Measurements from ENCODE around the gene PPFIA3. TPM values are rescaled to one million over a fixed set of nuclear protein-coding genes. Genes with fewer than 3 reads are reported as not detected.

Gene PPFIA3
- total and polyA plus RNA-seq, 2 of the 8 experiments (the other 6 are each of a cell fraction or from before 2014, with no cell fraction given), result 15.9 to 25.3 TPM

- POLR2A ChIA-PET (ENCODE audit: partially characterized antibody), result interaction anchor here (0.5 to 1.6 kb wide), 2 partner anchors 20 to 223 kb away, joined by 3 to 4 read pairs; no protein-coding TSS in a partner anchor
- Histone ChIP-seq H2BK5ac (ENCODE audit: low read depth, low read length) (no peak overlapping the region), H3K79me1 (ENCODE audit: low read depth, low read length) (no peaks in the 10 kb centered on the region), H2AFZ (ENCODE audit: low read length) (no peak overlapping the region; the same call in 1 of the 2 replicates), H3K4ac (replicated peaks; ENCODE audit: insufficient read length, low read depth, low read length) (no peak overlapping the region), H3K9ac (replicated peaks in 1 of 4; ENCODE audit: extremely low read depth in 1 of 4, low read depth in 3 of 4, low read length in 3 of 4) (no peak overlapping the region), H4K5ac (ENCODE audit: insufficient read length, low read depth, low read length) (peak overlapping the region; percentile 26), H3K14ac (ENCODE audit: insufficient read length) (no peak overlapping the region), H3K4me2 (ENCODE audit: insufficient read depth in 1 of 2, low read depth in 2 of 2, low read length in 2 of 2) (peak overlapping the region; percentile 56 to 93), H2BK15ac (ENCODE audit: low read length) (no peak overlapping the region), H3K18ac (ENCODE audit: extremely low read depth, low read length) (no peak overlapping the region; the same call in 1 of the 2 replicates), H4K91ac (replicated peaks; ENCODE audit: insufficient read length, low read length) (peak overlapping the region; percentile 73), H2AK5ac (ENCODE audit: low read depth, low read length) (no peak overlapping the region), H2BK12ac (ENCODE audit: low read depth, low read length) (no peak overlapping the region), H3K9me3 (ENCODE audit: insufficient read depth in 2 of 2, low read depth in 1 of 2, low read length in 1 of 2) (no peaks in the 10 kb centered on the region), H4K20me1 (replicated peaks in 1 of 2; ENCODE audit: control insufficient read depth in 1 of 2, insufficient read depth in 2 of 2, low read length in 2 of 2) (no peaks in the 10 kb centered on the region), H3K36me3 (ENCODE audit: control insufficient read depth in 2 of 4, insufficient read depth in 4 of 4, low read length in 3 of 4) (no peaks in the 10 kb centered on the region), H3K79me2 (ENCODE audit: control insufficient read depth in 1 of 2, insufficient read depth in 2 of 2, low read length in 2 of 2) (no peaks in the 10 kb centered on the region), H2BK120ac (replicated peaks; ENCODE audit: low read depth, low read length) (no peak overlapping the region), H3K4me1 (replicated peaks in 1 of 4; ENCODE audit: control insufficient read depth in 3 of 4, insufficient read depth in 4 of 4, low read length in 3 of 4) (peaks cover 0 to 12% (median 8%) of the 10 kb centered on the region in 4 experiments; a peak in 6 of 7 replicates), H3K27me3 (replicated peaks in 1 of 4; ENCODE audit: control insufficient read depth in 3 of 4, extremely low read depth in 1 of 4, insufficient read depth in 3 of 4, low read length in 3 of 4) (peaks cover 0 to 5% (median 2%) of the 10 kb centered on the region in 4 experiments; a peak in 3 of 7 replicates), H3K56ac (replicated peaks; ENCODE audit: insufficient read length, low read depth, low read length) (no peak overlapping the region), H3K23me2 (ENCODE audit: low read depth, low read length) (peaks cover 1% of the 10 kb centered on the region; the same call in 1 of the 2 replicates), H2BK20ac (ENCODE audit: low read length) (no peak overlapping the region), H3K27ac (ENCODE audit: low read depth, low read length) (no peak overlapping the region), H3K4me3 (ENCODE audit: extremely low read depth in 1 of 4, insufficient read depth in 2 of 4, low read depth in 3 of 4, low read length in 4 of 4) (peak overlapping the region; percentile 19 to 62 (median 44)), H3K23ac (ENCODE audit: insufficient read length) (no peak overlapping the region), H4K8ac (ENCODE audit: extremely low read depth, insufficient read depth, low read length) (peak overlapping the region; percentile 89; the same call in 1 of the 2 replicates)
- peak in 1 of 2 experiments; percentile 80 for DNase-seq (ENCODE audit: low read depth in 1 of 2, low spot score in 2 of 2)
- WGBS, 2 experiments (ENCODE audit: extremely low coverage in 1 of 2, insufficient coverage in 1 of 2, insufficient read length in 1 of 2, insufficient replicate concordance in 2 of 2, low coverage in 1 of 2, low lambda C conversion rate in 2 of 2, missing lambda C conversion rate in 1 of 2), result 22% methylated on average over 16 of the region's 30 CpGs; no CpG with 5 or more reads in 1 of the 2 experiments
- FAIRE-seq, result no peak
- CTCF ChIA-PET (ENCODE audit: partially characterized antibody), result interaction anchor here (0.8 to 3.6 kb wide), 7 partner anchors 11 to 68 kb away, joined by 3 to 15 read pairs (median 7); no protein-coding TSS in a partner anchor
- no peak for TF ChIP-seq KDM5A (IDR thresholded peaks at IDR 0.05; ENCODE audit: low read length)
- no peak for TF ChIP-seq SP1 (IDR thresholded peaks at IDR 0.05; ENCODE audit: low read depth, low read length)
- TF ChIP-seq, protein P1, sequence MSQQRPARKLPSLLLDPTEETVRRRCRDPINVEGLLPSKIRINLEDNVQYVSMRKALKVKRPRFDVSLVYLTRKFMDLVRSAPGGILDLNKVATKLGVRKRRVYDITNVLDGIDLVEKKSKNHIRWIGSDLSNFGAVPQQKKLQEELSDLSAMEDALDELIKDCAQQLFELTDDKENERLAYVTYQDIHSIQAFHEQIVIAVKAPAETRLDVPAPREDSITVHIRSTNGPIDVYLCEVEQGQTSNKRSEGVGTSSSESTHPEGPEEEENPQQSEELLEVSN (IDR thresholded peaks at IDR 0.05), result no peak
- no peak for TF ChIP-seq FOSL1 (IDR thresholded peaks at IDR 0.05; ENCODE audit: insufficient read depth, low read depth, low read length)
- no peak for TF ChIP-seq TEAD4 (IDR thresholded peaks at IDR 0.05; ENCODE audit: low read depth, low read length)
- no peak for TF ChIP-seq KDM4A (IDR thresholded peaks at IDR 0.05; ENCODE audit: low read depth, low read length, severe bottlenecking)
- no peak for TF ChIP-seq CEBPB (IDR thresholded peaks at IDR 0.05; ENCODE audit: low read depth, low read length)
- no peak for TF ChIP-seq SP2 (IDR thresholded peaks at IDR 0.05; ENCODE audit: low read length)
- 0 out of 4 replicates have a peak, but pooled peaks of 1 of the 2 experiments have one; percentile 25 for TF ChIP-seq HDAC2 (IDR thresholded peaks at IDR 0.05; ENCODE audit: borderline replicate concordance in 1 of 2, low read depth in 2 of 2, low read length in 2 of 2)
- TF ChIP-seq CTBP2 (IDR thresholded peaks at IDR 0.05; ENCODE audit: borderline replicate concordance, insufficient read depth, insufficient read length, low read length), result no peak
- TF ChIP-seq RFX5 (IDR thresholded peaks at IDR 0.05; ENCODE audit: borderline replicate concordance, low read depth, low read length), result no peak
- peak; percentile 29 to 32; a peak in 3 of 4 replicates for TF ChIP-seq RAD21 (IDR thresholded peaks at IDR 0.05 in 1 of 2, conservative IDR thresholded peaks at IDR 0.05 in 1 of 2; ENCODE audit: low read depth in 2 of 2, low read length in 2 of 2)
Observed at GRCh38 chr19:49165865-49166301, 46.5 kb downstream of the PPFIA3 start.

Measured in H1 (cell line).